ENCODE results near the gene GATD1. TPM values are rescaled to one million over a fixed set of nuclear protein-coding genes. Genes with fewer than 3 reads are reported as not detected.

The GATD1 gene
- total and polyA plus RNA-seq, 11 donors = 13.4 to 30.8 (median 20.5) TPM

DNA sequence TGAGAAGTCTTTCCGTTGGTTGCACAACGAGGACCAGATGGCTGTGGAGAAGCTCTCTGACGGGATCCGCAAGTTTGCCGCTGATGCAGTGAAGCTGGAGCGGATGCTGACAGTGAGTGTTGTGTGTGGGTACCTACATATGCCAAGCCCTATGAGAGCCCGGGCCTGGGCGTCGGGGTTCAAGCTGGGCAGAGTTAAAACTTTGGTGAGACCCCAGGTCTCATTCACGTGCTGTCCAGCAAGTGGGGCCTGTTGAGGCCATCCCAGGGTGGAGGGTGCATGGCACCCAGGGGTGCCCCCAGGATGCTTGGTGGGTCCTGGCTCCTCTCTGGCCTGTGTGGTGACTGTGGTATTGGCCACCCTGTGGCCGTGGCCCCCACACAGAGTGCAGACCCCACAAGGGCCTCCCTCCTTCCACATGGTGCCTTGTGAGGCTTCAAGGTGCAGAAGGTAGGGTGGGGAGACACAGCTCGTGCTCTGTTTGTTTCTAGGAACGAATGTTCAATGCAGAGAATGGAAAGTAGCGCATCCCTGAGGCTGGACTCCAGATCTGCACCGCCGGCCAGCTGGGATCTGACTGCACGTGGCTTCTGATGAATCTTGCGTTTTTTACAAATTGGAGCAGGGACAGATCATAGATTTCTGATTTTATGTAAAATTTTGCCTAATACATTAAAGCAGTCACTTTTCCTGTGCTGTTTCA, 12.8 kb downstream of the GATD1 start:
- no peak overlapping the region for H3K4me3 ChIP-seq
- no peaks in the 10 kb centered on the region for H3K27me3 ChIP-seq
- intact Hi-C loops (cut with DNase I) = no loop called here
- H3K36me3 ChIP-seq = peaks cover 0 to 93% (median 74%) of the 10 kb centered on the region in 9 donors
- ATAC-seq (peak in 3 of 4 donors; percentile 5 to 27 (median 13)), DNase-seq (no peak)
- no peaks in the 10 kb centered on the region for H3K9me3 ChIP-seq
- H3K4me1 ChIP-seq = no peaks in the 10 kb centered on the region
- WGBS, 4 donors = 86 to 87% (median 86%) methylated on average over 14 to 18 of the region's 18 CpGs
- TF ChIP-seq, protein P1, sequence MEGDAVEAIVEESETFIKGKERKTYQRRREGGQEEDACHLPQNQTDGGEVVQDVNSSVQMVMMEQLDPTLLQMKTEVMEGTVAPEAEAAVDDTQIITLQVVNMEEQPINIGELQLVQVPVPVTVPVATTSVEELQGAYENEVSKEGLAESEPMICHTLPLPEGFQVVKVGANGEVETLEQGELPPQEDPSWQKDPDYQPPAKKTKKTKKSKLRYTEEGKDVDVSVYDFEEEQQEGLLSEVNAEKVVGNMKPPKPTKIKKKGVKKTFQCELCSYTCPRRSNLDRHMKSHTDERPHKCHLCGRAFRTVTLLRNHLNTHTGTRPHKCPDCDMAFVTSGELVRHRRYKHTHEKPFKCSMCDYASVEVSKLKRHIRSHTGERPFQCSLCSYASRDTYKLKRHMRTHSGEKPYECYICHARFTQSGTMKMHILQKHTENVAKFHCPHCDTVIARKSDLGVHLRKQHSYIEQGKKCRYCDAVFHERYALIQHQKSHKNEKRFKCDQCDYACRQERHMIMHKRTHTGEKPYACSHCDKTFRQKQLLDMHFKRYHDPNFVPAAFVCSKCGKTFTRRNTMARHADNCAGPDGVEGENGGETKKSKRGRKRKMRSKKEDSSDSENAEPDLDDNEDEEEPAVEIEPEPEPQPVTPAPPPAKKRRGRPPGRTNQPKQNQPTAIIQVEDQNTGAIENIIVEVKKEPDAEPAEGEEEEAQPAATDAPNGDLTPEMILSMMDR (IDR thresholded peaks at IDR 0.05) = no peak
- no peak for TF ChIP-seq POLR2A (IDR thresholded peaks at IDR 0.05)
- H3K27ac ChIP-seq = no peak overlapping the region

DNA sequence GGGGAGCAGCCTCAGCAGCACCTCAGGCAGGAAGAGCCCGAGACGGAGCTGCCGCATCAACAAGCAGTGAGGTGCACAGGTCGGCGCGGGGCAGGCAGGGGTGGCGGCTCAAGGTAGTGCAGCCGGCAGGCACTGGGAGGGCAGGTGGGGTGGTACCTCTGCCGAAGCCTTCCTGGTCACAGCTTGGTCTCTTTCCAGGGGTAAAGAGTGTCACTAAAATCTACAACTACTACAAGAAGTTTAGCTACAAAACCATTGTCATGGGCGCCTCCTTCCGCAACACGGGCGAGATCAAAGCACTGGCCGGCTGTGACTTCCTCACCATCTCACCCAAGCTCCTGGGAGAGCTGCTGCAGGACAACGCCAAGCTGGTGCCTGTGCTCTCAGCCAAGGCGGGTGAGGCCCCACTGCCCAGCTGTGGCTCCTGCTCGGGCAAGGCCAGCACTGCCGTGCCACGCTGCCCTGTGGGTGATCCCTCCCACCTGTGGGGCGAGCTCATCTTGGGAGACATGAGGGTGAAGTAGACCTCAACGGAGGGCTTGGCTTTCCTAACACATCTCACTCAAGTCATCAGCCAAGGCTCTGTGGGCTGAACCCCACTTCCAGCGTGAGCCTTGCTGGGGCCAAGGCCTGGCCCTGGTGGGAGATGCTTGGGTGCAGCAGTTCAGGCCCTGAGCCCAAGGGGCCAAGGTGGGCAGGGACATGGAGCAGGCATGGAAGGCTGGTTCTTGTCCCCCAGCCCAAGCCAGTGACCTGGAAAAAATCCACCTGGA, 13.6 kb downstream of the GATD1 start:
- 88 to 91% (median 90%) methylated on average over 12 to 22 of the region's 22 CpGs for WGBS, 4 donors
- peaks cover 0 to 93% (median 80%) of the 10 kb centered on the region in 9 donors for H3K36me3 ChIP-seq
- no peak overlapping the region for H3K4me3 ChIP-seq
- no peaks in the 10 kb centered on the region for H3K4me1 ChIP-seq
- no peaks in the 10 kb centered on the region for H3K27me3 ChIP-seq
- TF ChIP-seq, protein P1 (IDR thresholded peaks at IDR 0.05) = no peak
- TF ChIP-seq POLR2A (IDR thresholded peaks at IDR 0.05) = no peak
- DNase-seq (peak in 1 of 5 donors; percentile 17), ATAC-seq (peak in 2 of 4 donors; percentile 2 to 3)
- no peak overlapping the region for H3K27ac ChIP-seq
- intact Hi-C loops (cut with DNase I) = no loop called here
- H3K9me3 ChIP-seq = no peaks in the 10 kb centered on the region

DNA sequence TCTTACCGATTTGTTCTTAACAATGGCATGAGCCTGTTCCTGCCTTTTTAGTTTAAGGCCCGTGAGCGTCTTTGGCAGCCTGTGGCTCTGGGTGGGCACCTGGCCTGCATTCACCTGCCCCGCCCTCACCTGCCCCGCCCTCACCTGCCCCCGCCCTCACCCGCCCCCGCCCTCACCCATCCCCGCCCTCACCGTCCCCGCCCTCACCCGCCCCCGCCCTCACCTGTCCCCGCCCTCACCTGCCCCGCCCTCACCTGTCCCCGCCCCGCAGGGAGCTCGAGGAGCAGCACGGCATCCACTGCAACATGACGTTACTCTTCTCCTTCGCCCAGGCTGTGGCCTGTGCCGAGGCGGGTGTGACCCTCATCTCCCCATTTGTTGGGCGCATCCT, 14.2 kb downstream of the GATD1 start:
- Histone ChIP-seq H3K36me3 (peaks cover 0 to 90% (median 84%) of the 10 kb centered on the region in 9 donors), H3K27me3 (no peaks in the 10 kb centered on the region), H3K4me1 (no peaks in the 10 kb centered on the region), H3K4me3 (no peak overlapping the region), H3K27ac (no peak overlapping the region), H3K9me3 (no peaks in the 10 kb centered on the region)
- ATAC-seq (no peak), DNase-seq (no peak)
- intact Hi-C loops (cut with DNase I) = no loop called here
- 78 to 87% (median 79%) methylated on average over 22 to 24 of the region's 24 CpGs for WGBS, 4 donors
- no peak for TF ChIP-seq POLR2A (IDR thresholded peaks at IDR 0.05)
- TF ChIP-seq, protein P1 (IDR thresholded peaks at IDR 0.05) = no peak

DNA sequence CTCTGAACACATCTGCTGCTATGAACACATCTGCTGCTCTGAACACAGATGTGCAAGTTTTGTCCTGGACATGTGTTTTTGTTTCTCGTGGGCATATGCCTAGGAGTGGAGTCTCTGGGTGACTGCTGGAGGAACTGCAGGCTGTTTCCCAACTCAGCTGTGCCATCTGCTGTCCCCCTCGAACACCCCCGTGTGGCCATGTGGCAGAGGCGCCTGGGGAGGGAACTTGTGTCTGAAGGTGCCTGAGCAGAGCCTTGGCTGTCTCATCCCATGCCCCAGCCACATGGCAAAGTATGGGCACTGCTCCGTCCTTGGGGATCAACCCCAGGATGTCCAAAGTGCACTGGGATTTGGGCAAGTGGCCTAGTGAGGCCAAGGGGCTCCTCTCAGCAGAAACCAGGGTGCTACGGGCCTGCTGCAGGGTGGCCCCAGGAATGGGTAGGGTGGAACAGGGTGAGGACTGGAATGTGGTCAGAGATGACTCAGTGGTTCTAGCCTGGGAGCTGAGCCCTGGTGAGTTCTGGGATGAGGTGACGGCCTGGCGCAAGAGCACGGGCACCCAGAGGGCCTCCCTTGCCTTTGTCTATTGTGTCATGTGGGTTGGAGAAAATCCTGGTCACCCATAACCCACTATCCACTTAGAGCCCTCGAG, 14.7 kb downstream of the GATD1 start:
- DNase-seq (peak in 1 of 5 donors; percentile 17), ATAC-seq (peak in 2 of 4 donors; percentile 6 to 16)
- H3K9me3 ChIP-seq = no peaks in the 10 kb centered on the region
- H3K27me3 ChIP-seq = no peaks in the 10 kb centered on the region
- TF ChIP-seq, protein P1 (IDR thresholded peaks at IDR 0.05) = peak in 1 of 12 donors; percentile 12
- TF ChIP-seq POLR2A (IDR thresholded peaks at IDR 0.05) = no peak
- H3K36me3 ChIP-seq = peaks cover 0 to 95% (median 89%) of the 10 kb centered on the region in 9 donors
- no peak overlapping the region for H3K4me3 ChIP-seq
- WGBS, 4 donors = 53 to 67% (median 63%) methylated on average over 7 to 10 of the region's 10 CpGs
- H3K4me1 ChIP-seq = no peaks in the 10 kb centered on the region
- intact Hi-C loops (cut with DNase I) = no loop called here
- H3K27ac ChIP-seq = no peak overlapping the region
